ENCODE measurements around the gene RAB11FIP3.

DNA sequence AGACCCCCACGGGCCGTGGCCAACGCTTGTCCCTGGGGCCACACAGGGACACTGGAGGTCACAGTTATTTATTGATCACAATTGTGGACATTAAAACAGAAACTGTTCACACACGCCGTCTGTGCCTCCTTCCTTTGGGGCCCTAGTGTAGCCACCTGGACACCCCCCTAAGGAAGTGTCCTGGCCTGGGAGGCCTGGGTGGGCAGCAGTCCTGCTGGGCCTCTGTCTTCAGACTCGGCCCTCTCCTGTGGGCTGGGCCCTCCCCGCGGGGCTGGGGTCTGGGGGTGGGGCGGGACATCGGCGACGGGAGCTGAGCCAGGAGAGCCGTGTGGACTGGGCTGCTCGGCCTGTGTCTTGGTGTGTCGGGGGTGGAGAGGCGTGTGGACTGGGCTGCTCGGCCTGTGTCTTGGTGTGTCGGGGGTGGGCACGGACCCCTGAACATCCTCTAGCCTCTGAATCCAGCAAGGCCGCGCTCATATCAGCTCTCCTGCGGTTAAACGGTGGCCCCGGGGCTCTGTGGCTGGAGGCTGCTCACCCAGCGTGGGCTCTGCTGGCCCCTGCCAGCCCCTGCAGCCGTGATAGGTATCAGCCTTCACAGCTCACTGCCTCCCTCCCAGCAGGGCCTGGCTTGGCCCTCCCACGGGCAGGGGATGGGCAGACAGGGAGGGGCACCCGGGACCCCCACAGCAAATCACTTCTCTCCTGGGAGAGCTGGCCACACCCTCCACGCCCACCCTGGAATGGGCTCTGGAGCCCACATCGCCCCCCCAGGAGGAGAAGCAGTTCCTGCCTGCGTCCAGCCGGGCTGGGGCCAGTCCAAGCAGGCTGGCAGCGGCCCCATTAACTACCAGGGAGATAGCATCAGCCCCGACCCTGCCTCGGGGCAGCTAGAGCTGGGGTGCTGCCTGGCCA is 140.2 kb downstream of the RAB11FIP3 start:
- no peak for TF ChIP-seq MXD4 (CRISPR knock-in tag; IDR thresholded peaks at IDR 0.05)
- no peak for TF ChIP-seq ZNF274 (CRISPR knock-in tag; IDR thresholded peaks at IDR 0.05)
- TF ChIP-seq SPEN (CRISPR knock-in tag; IDR thresholded peaks at IDR 0.05; ENCODE audit: low read depth) = no peak
- TF ChIP-seq, protein P1, sequence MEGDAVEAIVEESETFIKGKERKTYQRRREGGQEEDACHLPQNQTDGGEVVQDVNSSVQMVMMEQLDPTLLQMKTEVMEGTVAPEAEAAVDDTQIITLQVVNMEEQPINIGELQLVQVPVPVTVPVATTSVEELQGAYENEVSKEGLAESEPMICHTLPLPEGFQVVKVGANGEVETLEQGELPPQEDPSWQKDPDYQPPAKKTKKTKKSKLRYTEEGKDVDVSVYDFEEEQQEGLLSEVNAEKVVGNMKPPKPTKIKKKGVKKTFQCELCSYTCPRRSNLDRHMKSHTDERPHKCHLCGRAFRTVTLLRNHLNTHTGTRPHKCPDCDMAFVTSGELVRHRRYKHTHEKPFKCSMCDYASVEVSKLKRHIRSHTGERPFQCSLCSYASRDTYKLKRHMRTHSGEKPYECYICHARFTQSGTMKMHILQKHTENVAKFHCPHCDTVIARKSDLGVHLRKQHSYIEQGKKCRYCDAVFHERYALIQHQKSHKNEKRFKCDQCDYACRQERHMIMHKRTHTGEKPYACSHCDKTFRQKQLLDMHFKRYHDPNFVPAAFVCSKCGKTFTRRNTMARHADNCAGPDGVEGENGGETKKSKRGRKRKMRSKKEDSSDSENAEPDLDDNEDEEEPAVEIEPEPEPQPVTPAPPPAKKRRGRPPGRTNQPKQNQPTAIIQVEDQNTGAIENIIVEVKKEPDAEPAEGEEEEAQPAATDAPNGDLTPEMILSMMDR (CRISPR knock-in tag; IDR thresholded peaks at IDR 0.05) = no peak
